Stimulated activated CD8-positive, alpha-beta memory T cell treated with anti-CD3 and anti-CD28 coated beads, Interleukin-7, amount 100 ng/mL, for 48 hours (primary cell): ENCODE data around the gene TMEM123.

Experiments used
- DNase-seq, 2 donors: peaks; one replicate each; pipeline ENCODE4 v3.0.0-alpha.2; 2020; ENCODE audit warnings: low read depth in 1 of 2; ENCODE audit errors: extremely low read depth in 1 of 2

The TMEM123 gene

DNA sequence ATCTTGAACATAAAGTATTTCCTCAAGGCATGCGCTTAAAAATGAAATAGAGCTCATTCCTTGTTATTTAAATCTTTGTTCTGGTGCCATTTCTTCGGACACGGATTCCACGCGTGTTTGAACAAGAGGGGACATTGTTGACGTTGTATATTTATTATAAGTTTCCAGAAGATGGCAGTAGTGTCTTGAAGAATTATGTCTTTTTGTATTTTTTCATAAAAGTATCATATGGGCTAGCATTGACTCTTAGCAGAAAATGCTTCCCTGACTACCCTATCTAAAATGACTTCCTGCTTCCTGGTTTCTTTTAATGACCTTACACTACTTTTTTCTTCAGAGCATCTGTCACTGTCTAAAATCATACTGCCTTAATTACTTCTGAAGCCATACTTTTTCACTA, 85.2 kb downstream of the TMEM123 start:
- DNase-seq, result no peak

DNA sequence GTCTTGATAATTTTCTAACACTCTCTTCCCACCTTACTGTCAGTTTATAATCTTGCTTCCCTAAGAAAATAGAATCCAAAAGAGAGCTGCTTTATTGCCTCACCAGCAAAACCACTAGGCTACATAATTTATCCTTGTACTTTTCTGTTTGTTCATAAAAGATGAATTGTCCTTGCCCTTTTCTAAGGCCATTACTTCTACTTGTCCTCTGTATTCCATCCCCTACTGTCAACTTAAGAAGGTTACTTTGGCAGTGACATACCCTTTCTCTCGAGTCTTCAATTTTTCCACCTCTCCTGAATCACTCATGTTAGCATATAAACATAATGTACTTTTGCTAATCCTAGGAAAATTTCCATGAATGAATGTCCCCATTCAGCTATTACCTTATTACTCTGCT, 87.6 kb downstream of the TMEM123 start:
- no peak for DNase-seq

DNA sequence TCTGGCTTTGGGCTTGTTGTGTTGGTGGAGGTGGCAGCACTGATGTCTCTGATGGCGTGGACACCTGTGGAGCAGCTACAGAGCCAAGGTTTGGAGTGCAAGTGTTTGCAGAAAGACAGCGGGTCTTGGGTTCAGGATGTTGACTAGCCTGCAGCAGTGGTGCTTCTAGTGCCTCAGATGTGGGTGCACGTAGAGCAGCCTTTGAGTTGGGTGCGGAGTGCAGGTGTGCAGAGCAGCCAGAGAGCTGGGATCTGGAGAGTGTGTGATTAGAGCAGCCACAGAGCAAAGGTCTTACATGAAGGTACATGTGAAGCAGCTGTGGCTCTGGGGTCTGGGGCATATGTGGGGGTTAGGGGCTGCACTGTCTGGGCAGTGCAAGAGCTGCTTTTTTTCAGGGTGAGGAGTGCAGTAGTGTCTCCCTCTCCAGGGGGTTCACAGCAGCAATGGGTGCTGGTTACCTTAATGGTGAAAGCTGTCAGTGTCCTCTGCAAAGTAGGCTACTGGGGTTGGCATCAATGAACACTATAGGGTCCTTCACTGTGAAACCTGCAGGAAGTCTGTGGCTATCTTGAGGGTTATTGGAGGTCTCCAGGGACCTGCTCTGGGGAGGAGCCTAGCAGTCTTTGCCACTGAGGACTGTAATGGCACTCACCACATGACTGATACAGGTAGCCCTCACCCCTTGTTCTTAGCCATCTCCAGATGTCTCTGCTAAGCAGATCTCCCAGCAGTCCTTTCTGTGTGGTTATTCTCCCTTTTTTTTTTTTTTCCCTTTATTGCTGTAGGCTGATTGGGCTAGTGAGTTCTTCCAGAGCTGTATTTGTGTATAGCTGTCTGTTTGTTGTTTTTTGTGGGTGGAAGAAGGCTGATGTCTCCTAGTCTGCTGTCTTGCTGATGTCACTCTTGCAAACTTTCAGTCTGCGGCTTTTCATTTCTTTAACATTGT, 91.2 kb downstream of the TMEM123 start:
- no peak for DNase-seq

DNA sequence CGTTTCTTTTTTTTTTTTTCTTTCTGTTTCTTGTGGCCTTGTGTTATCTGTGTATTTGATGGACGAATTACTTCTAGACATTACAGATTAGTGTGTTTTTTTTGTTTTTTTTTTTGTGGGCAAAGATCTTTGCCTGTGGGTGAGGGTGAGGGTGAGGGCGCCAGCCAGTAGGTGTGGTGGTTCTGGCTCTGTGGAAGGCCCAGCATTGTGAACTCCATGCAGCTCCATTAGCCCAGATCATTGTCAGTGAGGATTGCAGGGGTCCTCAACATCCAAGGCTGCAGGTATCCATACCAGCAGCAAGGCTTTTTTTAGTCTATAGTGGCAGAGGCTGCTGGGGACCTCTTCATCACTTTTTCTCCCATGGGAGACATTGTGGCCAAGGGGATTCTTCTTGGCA, 91.9 kb downstream of the TMEM123 start:
- DNase-seq, result no peak

DNA sequence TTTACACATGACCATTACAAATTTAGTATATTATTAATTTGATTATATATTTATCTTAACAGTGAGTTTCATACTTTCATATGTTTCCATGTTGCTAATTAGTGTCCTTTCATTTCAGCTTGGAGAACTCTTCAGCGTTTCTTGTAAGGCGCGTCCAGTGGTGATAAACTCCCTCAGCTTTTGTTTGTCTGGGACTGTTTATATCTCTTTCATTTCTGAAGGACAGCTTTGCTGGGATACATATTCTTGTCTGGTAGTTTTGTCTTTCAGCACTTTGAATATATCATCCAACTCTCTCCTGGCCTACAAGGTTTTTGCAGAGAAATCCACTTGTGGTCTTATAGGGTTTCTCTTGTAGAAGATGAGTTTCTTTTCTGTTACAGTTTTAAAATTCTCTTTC, 93.2 kb downstream of the TMEM123 start:
- DNase-seq, result no peak

DNA sequence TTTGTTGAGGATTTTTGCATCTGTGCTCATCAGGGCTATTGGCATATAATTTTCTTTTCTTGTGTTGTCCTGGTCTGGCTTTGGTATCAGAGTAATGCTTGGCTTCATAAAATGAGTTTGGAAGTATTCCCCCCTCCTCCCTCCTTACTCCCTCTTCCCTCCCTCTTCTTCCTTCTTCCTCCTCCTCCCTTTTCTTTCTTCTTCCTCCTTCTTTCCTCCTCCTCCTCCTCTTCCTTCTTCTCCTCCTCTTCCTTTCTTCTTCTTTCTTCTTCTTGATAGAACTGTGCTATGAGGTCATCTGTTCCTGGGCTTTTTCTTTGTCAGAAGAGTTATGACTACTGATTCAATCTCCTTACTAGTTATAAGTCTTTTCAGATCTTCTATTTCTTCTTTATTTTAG, 95.4 kb downstream of the TMEM123 start:
- no peak for DNase-seq

DNA sequence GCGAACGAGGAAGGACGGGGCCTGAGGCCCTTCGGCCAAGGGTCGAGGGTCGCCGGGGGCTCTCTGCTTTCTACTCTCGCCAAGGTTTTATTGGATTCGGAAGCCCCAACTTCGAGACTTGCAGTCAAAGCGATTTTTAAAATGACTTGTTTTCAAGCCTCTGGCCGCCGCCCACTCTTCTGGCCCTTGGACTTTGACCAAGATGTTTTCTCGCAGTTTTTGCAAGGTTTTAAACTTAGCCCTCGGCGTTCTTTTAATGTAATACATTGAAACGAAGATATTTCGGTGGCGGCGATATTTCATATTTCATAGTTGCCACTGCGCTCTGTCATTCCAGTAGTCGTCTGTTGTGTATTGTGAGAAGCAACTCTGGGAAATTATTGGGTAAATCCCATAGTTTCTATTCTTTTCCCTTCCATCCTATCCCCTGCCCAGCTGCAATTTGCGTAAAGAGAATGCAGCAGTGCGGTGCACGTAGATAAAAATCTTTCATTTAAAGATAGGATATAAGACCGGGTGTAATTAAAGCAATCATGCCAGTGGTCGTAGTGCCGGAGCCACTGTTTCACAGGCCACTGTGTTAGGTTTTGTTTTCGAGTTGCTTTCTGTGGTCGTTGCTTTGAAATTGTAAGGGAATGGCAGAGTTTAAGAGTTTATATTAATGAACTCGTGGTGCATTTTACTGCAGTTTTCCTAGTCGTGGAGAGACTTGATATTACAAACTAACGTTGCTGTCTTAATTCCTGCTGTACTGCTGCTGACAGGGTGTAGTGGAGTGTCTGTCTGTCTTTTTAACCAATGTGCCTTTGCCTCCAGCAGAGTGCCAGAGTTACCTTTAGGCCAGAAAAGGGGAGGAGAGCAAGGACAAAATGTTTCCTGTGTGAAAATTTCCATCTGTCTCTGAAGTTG, 104.8 kb downstream of the TMEM123 start:
- no peak for DNase-seq

DNA sequence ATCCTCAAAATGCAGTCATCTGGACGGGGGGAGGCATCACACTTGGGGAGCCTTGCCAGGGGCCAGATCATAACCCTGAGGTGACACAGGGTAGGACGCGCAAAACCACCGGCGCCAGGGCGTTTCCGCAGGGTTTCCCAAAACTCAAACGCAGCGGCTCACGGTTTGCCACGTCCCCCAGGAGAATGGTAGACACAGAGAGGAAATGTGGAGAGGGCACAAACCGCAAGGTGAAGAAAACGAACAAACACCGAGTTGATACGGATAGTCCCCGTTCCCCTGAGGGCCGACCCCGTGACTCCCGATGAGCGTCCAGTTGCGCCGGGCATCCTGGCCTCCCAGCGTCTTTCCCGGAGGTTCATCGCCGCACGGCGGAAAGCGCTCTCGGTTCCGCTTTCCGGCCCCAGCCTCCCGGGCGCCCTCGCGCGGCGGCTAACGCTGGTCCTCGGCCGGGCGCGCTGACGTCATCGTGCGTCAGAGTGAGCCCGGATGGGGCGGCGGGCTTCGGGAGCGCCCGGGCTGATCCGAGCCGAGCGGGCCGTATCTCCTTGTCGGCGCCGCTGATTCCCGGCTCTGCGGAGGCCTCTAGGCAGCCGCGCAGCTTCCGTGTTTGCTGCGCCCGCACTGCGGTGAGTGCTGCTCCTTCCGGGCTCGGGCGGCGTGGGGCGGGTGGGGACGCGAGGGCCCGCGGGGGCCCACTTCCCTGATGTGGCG, 105.7 kb downstream of the TMEM123 start, which contains the start of gene BIRC2:
BIRC2 (plus strand) TSS at position 467 of the 714 bp plus-strand sequence. CDS start 2,641 bp downstream, outside the sequence.
- DNase-seq, result peak; percentile 88 to 90

DNA sequence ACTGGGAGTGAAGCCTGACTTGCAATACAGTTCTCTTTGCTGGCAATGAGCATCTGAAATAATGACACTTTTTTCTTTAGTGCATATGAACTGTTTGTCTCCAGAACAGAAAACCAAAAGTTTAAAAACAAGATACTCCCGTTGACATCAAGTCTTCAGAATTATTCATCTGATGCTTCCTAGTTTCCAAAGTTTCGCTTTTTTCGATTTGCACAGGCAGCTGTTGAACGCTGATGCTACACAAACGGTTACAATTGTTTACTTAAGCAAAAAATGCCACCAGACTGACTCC, 106.2 kb downstream of the TMEM123 start:
- DNase-seq, result no peak
